HG02798 (cell line): Measurements from ENCODE around the gene AKAP13.

ENCODE experiments used
- ATAC-seq: cut with Tn5 transposase; IDR thresholded peaks from one replicate; pipeline ENCODE4 v1.9.1; 2021; ENCODE audit warnings: mild to moderate bottlenecking; ENCODE audit not compliant: unreplicated experiment, poor library complexity

The AKAP13 gene

GRCh38 chr15:85383470-85384148 lies 3.2 kb downstream of the AKAP13 start:
- no peak for ATAC-seq

GRCh38 chr15:85386261-85386660 lies 5.9 kb downstream of the AKAP13 start:
- ATAC-seq, result no peak

GRCh38 chr15:85388566-85389305 lies 8.3 kb downstream of the AKAP13 start:
- no peak for ATAC-seq

- no peak for ATAC-seq
These were observed 8.9 kb downstream of the AKAP13 start for GRCh38 chr15:85389306-85389650.

GRCh38 chr15:85389772-85390171 lies 9.4 kb downstream of the AKAP13 start:
- no peak for ATAC-seq

- ATAC-seq, result no peak
These were observed 12.8 kb downstream of the AKAP13 start for GRCh38 chr15:85393210-85393609.

- no peak for ATAC-seq
These were observed 14.3 kb downstream of the AKAP13 start for GRCh38 chr15:85394554-85395333.

GRCh38 chr15:85396554-85396953 lies 16.2 kb downstream of the AKAP13 start:
- no peak for ATAC-seq

- ATAC-seq, result no peak
These were observed 16.7 kb downstream of the AKAP13 start for GRCh38 chr15:85397151-85397550.

GRCh38 chr15:85397926-85398325 lies 17.5 kb downstream of the AKAP13 start:
- ATAC-seq, result no peak

GRCh38 chr15:85398822-85399221 lies 18.4 kb downstream of the AKAP13 start:
- ATAC-seq, result no peak

GRCh38 chr15:85399627-85400026 lies 19.2 kb downstream of the AKAP13 start:
- ATAC-seq, result no peak

- ATAC-seq, result no peak
These were observed 20.2 kb downstream of the AKAP13 start for GRCh38 chr15:85400606-85401005.

- ATAC-seq, result peak; percentile 55
These were observed 20.8 kb downstream of the AKAP13 start for GRCh38 chr15:85401108-85401774.

GRCh38 chr15:85402195-85402881 lies 21.9 kb downstream of the AKAP13 start:
- ATAC-seq, result no peak

- ATAC-seq, result no peak
These were observed 23.3 kb downstream of the AKAP13 start for GRCh38 chr15:85403745-85404144.

GRCh38 chr15:85404176-85404917 lies 23.9 kb downstream of the AKAP13 start:
- no peak for ATAC-seq

GRCh38 chr15:85404918-85405866 lies 24.8 kb downstream of the AKAP13 start:
- no peak for ATAC-seq
